HEK293 (cell line): ENCODE data around the gene SELENOI.

ENCODE experiments used
- HOXA7 ChIP-seq: sonication (generic); formaldehyde crosslinking; IDR thresholded peaks from 2 replicates; pipeline ENCODE4 v1.8.1; 2022; ENCODE audit warnings: missing genetic modification reagents, borderline replicate concordance
- PRDM6 ChIP-seq: fragments of 450-650 bp; formaldehyde crosslinking; IDR thresholded peaks from 2 replicates; pipeline ENCODE4 v1.5.1; 2017; ENCODE audit warnings: missing biosample characterization, missing genetic modification characterization
- ZNF354C ChIP-seq: fragments of 450-650 bp; formaldehyde crosslinking; IDR thresholded peaks from 2 replicates; pipeline ENCODE4 v1.5.1; 2016; ENCODE audit warnings: missing biosample characterization, missing genetic modification characterization, low read depth, borderline replicate concordance
- ZNF501 ChIP-seq: fragments of 450-650 bp; formaldehyde crosslinking; IDR thresholded peaks from 2 replicates; pipeline ENCODE4 v1.5.1; 2016; ENCODE audit warnings: missing biosample characterization, missing genetic modification characterization
- ZNF510 ChIP-seq: fragments of 450-650 bp; formaldehyde crosslinking; IDR thresholded peaks from 2 replicates; pipeline ENCODE4 v1.5.1; 2018; ENCODE audit warnings: mild to moderate bottlenecking, missing genetic modification characterization, missing biosample characterization; ENCODE audit not compliant: insufficient replicate concordance
- ZNF768 ChIP-seq: fragments of 450-650 bp; formaldehyde crosslinking; IDR thresholded peaks from 2 replicates; pipeline ENCODE4 v1.5.1; 2018; ENCODE audit warnings: missing biosample characterization, mild to moderate bottlenecking, missing genetic modification characterization
- ZNF785 ChIP-seq: fragments of 450-650 bp; formaldehyde crosslinking; IDR thresholded peaks from 2 replicates; pipeline ENCODE4 v1.5.1; 2016; ENCODE audit warnings: missing biosample characterization, missing genetic modification characterization
- ZSCAN16 ChIP-seq: fragments of 450-650 bp; formaldehyde crosslinking; IDR thresholded peaks from 2 replicates; pipeline ENCODE4 v1.5.1; 2016; ENCODE audit warnings: missing biosample characterization, missing genetic modification characterization
- ZSCAN4 ChIP-seq: fragments of 450-650 bp; formaldehyde crosslinking; IDR thresholded peaks from 2 replicates; pipeline ENCODE4 v1.5.1; 2017; ENCODE audit warnings: missing biosample characterization, missing genetic modification characterization
- ZSCAN5A ChIP-seq: fragments of 450-650 bp; formaldehyde crosslinking; IDR thresholded peaks from 2 replicates; pipeline ENCODE4 v1.5.1; 2016; ENCODE audit warnings: missing biosample characterization, missing genetic modification characterization

- no peak for TF ChIP-seq ZSCAN16 (tag by site-specific recombination)
- TF ChIP-seq PRDM6 (tag by site-specific recombination): no peak
- no peak for TF ChIP-seq ZSCAN5A
- TF ChIP-seq ZNF501 (tag by site-specific recombination): no peak
- TF ChIP-seq ZSCAN4 (tag by site-specific recombination): no peak
- no peak for TF ChIP-seq HOXA7 (CRISPR knock-in tag)
- TF ChIP-seq ZNF354C: no peak
- no peak for TF ChIP-seq ZNF768 (tag by site-specific recombination)
- TF ChIP-seq ZNF510 (tag by site-specific recombination): no peak
- TF ChIP-seq ZNF785 (tag by site-specific recombination): no peak
Observed at GRCh38 chr2:26395394-26395793, 49.5 kb downstream of the SELENOI start.
